Stimulated activated naive CD8-positive, alpha-beta T cell treated with anti-CD3 and anti-CD28 coated beads, Interleukin-15, amount 100 ng/mL, for 72 hours (primary cell): Measurements from ENCODE around the gene COG3.
A peak's percentile ranks its signal among the peaks of the same experiment; 100 is the strongest.
"Not testable (repeated sequence)": the region's sequence is repeated elsewhere in the genome, so short reads cannot be mapped to it uniquely, and the experiment has no call there.

Source experiments
- ATAC-seq: fragments of 150-1000 bp; cut with Tn5 transposase; 2 replicates; pipeline ENCODE4 v1.10.0; 2021; ENCODE audit warnings: mild to moderate bottlenecking, moderate library complexity
- DNase-seq, 2 donors: peaks; one replicate each; pipeline ENCODE4 v3.0.0; 2021 to 2022
- H3K27ac Mint-ChIP-seq, 2 donors: one replicate each; pipeline ENCODE4 v1.8.0; 2022; ENCODE audit warnings: mild to moderate bottlenecking in 2 of 2, mixed read lengths in 2 of 2, moderate library complexity in 2 of 2
- H3K27me3 Mint-ChIP-seq: one replicate; pipeline ENCODE4 v1.8.0; 2022; ENCODE audit warnings: mixed read lengths
- H3K4me1 Mint-ChIP-seq: one replicate; pipeline ENCODE4 v1.8.0; 2022; ENCODE audit warnings: mild to moderate bottlenecking, mixed read lengths
- H3K4me3 Mint-ChIP-seq, 2 donors: one replicate each; pipeline ENCODE4 v1.8.0; 2022; ENCODE audit warnings: mild to moderate bottlenecking in 2 of 2, mixed read lengths in 2 of 2, moderate library complexity in 1 of 2
- H3K9me3 Mint-ChIP-seq, 2 donors: one replicate each; pipeline ENCODE4 v1.8.0; 2022; ENCODE audit warnings: mixed read lengths in 2 of 2

The COG3 gene, protein sequence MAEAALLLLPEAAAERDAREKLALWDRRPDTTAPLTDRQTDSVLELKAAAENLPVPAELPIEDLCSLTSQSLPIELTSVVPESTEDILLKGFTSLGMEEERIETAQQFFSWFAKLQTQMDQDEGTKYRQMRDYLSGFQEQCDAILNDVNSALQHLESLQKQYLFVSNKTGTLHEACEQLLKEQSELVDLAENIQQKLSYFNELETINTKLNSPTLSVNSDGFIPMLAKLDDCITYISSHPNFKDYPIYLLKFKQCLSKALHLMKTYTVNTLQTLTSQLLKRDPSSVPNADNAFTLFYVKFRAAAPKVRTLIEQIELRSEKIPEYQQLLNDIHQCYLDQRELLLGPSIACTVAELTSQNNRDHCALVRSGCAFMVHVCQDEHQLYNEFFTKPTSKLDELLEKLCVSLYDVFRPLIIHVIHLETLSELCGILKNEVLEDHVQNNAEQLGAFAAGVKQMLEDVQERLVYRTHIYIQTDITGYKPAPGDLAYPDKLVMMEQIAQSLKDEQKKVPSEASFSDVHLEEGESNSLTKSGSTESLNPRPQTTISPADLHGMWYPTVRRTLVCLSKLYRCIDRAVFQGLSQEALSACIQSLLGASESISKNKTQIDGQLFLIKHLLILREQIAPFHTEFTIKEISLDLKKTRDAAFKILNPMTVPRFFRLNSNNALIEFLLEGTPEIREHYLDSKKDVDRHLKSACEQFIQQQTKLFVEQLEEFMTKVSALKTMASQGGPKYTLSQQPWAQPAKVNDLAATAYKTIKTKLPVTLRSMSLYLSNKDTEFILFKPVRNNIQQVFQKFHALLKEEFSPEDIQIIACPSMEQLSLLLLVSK

DNA sequence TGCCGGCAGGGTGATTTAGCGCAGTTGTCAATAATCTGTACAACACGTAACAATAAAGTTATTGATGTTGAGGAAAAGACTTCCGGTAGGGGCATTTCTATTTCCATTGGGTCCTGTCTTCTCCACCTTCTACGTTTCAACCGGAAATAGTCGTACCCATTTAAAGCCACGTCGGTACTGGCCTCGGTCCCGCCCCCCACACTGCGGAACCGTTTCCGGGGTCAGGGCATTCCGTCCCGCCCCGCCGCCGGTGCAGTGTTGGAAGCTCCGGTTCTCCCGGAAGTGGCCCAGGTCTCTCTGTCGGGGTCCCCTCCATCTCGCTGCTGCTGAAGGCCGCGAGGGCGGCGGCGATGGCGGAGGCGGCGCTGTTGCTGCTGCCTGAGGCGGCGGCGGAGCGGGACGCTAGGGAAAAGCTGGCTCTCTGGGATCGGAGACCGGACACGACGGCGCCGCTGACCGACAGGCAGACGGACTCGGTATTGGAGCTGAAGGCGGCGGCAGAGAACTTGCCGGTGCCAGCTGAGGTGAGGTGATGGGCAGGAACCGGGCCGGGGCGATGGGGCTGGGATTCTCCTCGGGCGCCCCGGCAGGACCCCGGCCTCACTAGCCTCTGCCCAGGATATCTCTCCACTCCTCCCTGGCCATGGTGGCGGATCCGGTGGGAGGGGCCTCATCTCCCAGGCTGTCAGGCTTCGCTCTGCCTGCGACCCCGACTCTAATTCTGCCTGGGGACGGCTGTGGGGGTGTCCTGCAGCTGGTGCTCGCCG is at the start of gene COG3:
TSS of gene COG3 (plus strand) at position 253 of the 767 bp plus-strand sequence. CDS start at position 351, 98 bp downstream.
- Mint-ChIP-seq H3K9me3 (no peaks in the 10 kb centered on the region), H3K27ac (peak within 1 kb of the TSS; percentile 96 to 99), H3K4me1 (peaks cover 50% of the 10 kb centered on the region), H3K4me3 (peak within 1 kb of the TSS; percentile 89 to 95), H3K27me3 (no peaks in the 10 kb centered on the region)
- ATAC-seq (peak; percentile 98), DNase-seq (peak; percentile 91 to 95)

DNA sequence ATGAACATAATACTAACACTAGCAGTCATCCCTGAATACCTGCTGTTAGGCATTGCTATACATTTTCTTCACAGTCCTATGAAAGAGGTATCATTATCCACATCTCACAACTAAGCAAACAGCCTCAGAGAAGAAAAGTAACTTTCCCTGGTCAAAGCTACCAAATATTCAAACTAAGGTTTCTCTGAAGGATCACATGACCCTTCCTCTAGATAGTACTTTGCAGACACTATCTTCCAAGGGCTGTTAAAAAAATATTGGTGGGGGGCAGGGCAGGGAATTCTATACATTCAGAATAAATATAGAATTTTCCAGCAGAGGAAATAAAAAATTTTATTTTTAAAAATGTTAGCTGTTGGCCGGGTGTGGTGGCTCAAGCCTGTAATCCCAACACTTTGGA is 49.6 kb upstream of the COG3 start:
- no peaks in the 10 kb centered on the region for H3K9me3 Mint-ChIP-seq
- H3K4me3 Mint-ChIP-seq = no peak overlapping the region
- no peak for DNase-seq
- ATAC-seq = no peak
- H3K4me1 Mint-ChIP-seq = peaks cover 33% of the 10 kb centered on the region
- no peak overlapping the region for H3K27ac Mint-ChIP-seq
- no peaks in the 10 kb centered on the region for H3K27me3 Mint-ChIP-seq

DNA sequence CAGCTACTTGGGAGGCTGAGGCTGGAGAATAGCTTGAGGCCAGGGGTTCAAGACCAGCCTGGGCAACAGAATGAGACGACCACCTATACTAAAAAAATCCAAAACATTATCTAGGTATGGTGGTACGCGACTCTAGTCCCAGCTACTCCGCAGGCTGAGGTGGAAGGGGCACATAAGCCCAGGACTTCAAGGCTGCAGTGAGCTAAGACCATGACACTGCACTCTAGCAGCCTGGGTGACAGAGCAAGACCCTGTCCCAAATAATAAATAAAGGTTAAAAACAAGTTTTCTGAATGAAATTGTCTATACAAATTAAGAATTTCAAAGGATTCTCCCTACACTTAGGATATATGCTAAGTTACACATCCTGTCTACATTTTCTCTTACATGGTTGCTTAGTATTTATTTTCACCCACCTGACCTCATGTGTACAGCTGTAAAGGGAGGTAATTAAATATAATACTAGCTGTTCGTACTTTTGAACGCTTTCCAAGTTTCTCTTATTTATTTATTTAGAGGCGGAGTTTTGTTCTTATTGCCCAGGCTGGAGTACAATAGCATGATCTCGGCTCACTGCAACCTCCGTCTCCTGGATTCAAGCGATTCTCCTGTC is 48.1 kb upstream of the COG3 start:
- no peak for DNase-seq
- Mint-ChIP-seq H3K27me3 (no peaks in the 10 kb centered on the region), H3K4me1 (peaks cover 33% of the 10 kb centered on the region), H3K9me3 (no peaks in the 10 kb centered on the region), H3K4me3 (peak overlapping the region; percentile 88 to 93), H3K27ac (peak overlapping the region; percentile 97 to 99)
- ATAC-seq = no peak

DNA sequence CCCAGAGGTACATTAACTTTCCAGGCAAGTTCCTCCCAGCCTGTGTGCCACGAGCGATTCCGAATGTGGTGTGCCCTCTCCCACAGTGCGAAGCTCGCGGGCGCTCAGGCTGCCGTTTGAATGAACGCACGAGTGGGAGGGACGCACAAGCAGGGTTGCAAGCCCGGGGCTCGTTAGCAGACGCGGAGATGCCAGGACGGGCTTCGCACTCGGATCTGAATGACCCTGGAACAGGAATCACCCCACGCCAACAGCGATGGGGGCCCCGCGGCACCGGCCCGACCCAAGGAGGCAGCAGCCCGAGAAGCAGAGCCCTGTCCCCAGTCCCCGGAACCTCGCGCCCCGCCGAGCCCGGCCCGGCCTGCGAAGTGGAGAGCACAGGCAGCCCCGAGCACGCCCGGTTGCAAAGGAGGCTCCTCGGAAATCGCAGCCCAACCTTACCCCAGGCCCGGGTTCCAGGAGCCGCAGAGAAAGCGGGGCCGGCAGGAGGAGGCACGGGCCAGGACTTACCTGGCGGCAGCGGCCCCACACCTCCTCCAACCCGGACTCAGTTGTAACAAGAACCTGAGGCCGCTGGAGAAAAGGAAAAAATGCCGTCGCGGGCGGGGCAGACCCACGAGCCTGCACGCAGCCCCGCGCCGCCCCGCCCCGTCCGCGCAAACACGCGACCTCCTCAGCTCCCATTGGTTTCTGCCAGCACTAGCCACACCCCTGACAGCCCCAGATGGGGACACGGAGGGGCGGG is 46.8 kb upstream of the COG3 start, which contains the start of gene SLC25A30:
TSS of gene SLC25A30 (minus strand) at position 584 of the 745 bp plus-strand sequence. CDS start 6,948 bp downstream, outside the sequence.
- peak; percentile 94 for ATAC-seq
- peaks cover 24% of the 10 kb centered on the region for H3K4me1 Mint-ChIP-seq
- H3K27me3 Mint-ChIP-seq = no peaks in the 10 kb centered on the region
- peak; percentile 88 for DNase-seq
- no peaks in the 10 kb centered on the region for H3K9me3 Mint-ChIP-seq
- peak within 1 kb of the TSS; percentile 97 to 99 for H3K27ac Mint-ChIP-seq
- H3K4me3 Mint-ChIP-seq = peak within 1 kb of the TSS; percentile 88 to 93

DNA sequence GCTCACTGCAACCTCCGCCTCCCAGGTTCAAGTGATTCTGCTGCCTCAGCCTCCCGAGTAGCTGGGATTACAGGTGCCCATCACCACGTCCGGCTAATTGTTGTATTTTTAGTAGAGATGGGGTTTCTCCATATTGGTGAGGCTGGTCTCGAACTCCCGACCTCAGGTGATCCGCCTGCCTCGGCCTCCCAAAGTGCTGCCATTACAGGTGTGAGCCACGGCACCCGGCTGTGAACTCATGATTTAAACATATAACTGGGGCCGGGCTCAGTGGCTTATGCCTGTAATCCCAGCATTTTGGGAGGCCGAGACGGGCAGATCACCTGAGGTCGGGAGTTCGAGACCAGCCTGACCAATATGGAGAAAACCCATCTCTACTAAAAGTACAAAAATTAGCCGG is 45.4 kb upstream of the COG3 start:
- not testable (repeated sequence) for H3K27me3 Mint-ChIP-seq, H3K27ac Mint-ChIP-seq, ATAC-seq, DNase-seq, H3K4me3 Mint-ChIP-seq, H3K9me3 Mint-ChIP-seq
- peaks cover 21% of the 10 kb centered on the region for H3K4me1 Mint-ChIP-seq

DNA sequence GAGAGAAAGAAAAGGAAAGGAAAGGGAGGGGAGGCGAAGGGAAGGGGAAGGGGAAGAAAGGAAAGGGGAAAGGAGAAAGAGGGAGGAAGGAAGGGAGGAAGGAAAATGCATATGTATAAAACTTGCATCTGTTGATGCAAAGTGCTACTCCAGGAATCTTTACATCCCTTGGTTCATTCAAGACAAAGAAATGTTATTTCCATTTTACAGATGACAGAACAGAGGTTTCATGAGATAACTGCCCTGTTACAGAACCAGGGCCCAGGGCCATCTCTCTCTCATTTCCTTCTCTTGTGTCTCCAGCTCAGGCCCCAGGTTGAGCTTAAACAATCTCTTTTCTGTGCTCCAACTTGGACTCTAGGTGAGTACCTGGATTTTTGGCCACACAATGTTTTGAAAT is 44.8 kb upstream of the COG3 start:
- no peaks in the 10 kb centered on the region for H3K27me3 Mint-ChIP-seq
- H3K4me1 Mint-ChIP-seq = peaks cover 15% of the 10 kb centered on the region
- H3K4me3 Mint-ChIP-seq = no peak overlapping the region
- ATAC-seq (no peak), DNase-seq (no peak)
- H3K27ac Mint-ChIP-seq = no peak overlapping the region
- H3K9me3 Mint-ChIP-seq = no peaks in the 10 kb centered on the region

DNA sequence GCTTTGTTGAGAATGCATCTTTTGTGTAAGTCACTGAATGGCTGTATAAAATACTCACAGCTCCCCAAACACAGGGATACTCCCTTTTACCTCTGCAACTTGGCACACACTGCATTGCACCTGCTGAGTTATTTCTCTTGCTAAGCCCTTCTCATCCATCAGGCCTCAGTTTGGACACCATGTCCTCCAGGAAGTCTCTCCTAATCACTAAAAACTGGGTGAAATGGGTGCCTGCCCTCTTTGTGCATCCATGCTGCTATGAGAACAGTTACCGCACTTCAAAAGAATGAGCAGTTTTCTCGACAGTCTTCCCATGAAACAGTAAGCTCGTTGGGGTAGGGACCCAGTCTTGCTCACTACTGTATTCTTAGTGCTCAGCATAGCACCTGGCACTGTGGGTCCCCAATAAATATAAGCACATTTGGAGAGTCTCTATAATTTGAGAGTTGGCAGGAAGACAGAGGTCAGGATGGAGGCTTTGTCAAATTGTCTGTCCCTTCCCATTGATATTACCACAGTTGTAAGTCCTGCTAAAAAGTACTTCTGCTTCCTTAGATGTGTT is 41.9 kb upstream of the COG3 start:
- Mint-ChIP-seq H3K4me1 (peaks cover 6% of the 10 kb centered on the region), H3K4me3 (no peak overlapping the region), H3K27me3 (no peaks in the 10 kb centered on the region), H3K27ac (no peak overlapping the region), H3K9me3 (no peaks in the 10 kb centered on the region)
- no peak for ATAC-seq
- no peak for DNase-seq

DNA sequence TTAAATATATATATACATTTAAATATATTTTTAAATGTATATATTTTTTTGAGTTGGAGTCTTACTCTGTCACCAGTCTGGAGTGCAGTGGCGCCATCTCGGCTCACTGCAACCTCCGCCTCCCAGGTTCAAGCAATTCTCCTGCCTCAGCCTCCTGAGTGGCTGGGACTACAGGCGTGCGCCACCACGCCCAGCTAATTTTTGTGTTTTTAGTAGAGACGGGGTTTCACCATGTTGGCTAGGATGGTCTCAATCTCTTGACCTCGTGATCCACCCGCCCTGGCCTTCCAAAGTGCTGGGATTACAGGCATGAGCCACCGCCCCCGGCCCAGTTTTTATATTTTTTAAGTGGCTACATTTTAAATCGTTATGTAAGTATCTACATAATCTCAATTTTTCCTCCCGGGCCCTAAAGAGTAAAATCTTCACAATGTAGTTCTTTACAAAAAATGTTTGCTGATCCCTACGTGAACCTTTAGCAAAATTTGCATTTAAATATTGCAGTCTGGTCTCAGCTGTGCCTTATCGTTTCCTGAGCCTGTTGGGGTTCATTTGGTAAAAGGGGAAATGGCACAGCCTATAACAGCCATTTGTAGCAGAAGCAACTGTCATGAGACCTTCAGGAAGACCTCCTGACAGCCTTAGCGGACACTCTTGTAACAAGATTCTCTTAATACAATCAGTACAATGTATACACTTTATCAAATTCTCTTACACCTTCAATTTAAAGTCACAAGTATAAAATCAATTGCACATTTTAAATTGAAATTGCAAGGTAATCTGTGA is 38.5 kb upstream of the COG3 start:
- not testable (repeated sequence) for H3K4me3 Mint-ChIP-seq, H3K9me3 Mint-ChIP-seq, DNase-seq, H3K4me1 Mint-ChIP-seq, H3K27ac Mint-ChIP-seq, H3K27me3 Mint-ChIP-seq, ATAC-seq

DNA sequence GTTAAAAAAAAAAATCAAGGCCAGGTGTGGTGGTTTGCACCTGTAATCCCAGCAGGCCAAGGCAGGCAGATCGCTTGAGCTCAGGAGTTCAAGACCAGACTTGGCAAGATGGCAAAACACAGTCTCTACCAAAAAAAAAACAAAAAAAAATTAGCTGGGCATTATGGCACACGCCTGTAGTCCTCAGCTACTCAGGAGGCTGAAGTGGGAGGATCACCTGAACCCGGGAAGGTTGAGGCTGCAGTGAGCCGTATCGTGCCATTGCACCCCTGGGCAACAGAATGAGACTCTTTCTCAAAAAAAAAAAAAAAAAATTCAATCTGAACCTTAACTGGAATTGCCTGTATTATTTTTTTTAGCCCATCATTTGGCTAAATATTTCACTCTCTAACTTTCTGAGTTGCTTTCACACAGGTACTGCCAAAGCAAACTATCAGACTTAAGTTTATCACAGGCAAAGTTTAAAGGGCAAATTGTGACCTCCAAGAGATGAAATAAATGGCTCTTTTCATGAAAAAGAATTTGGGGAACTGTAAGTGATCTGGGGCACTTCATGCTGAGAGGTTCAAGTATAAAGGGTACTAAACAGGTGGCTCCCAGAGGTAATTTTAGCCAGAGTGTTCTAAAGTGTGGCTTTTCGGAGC is 31.9 kb upstream of the COG3 start:
- no peak for DNase-seq
- Mint-ChIP-seq H3K27ac (no peak overlapping the region), H3K4me1 (no peaks in the 10 kb centered on the region), H3K27me3 (no peaks in the 10 kb centered on the region), H3K4me3 (no peak overlapping the region), H3K9me3 (no peaks in the 10 kb centered on the region)
- ATAC-seq = no peak

DNA sequence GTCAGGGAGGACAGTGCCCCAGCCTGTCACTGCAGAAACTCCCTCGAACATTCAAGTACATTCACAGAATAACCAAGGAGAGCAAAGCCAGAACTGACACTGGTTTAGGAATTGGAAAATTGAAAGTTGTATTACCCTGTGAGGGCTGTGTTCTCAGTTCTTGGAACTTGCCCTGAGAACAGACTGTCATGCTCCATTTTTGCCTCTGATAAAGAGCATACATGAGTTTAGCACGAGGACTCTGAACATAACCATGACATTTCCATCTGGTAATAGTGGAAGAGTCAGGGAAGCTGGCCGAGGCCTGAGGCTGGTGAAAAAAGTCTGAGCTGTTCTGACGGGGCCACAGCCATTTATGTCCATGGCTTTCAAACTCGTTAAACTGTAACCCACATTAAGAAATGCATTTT is 31.4 kb upstream of the COG3 start:
- no peaks in the 10 kb centered on the region for H3K4me1 Mint-ChIP-seq
- no peak for ATAC-seq
- DNase-seq = no peak
- no peaks in the 10 kb centered on the region for H3K9me3 Mint-ChIP-seq
- H3K27ac Mint-ChIP-seq = no peak overlapping the region
- H3K4me3 Mint-ChIP-seq = no peak overlapping the region
- H3K27me3 Mint-ChIP-seq = no peaks in the 10 kb centered on the region

DNA sequence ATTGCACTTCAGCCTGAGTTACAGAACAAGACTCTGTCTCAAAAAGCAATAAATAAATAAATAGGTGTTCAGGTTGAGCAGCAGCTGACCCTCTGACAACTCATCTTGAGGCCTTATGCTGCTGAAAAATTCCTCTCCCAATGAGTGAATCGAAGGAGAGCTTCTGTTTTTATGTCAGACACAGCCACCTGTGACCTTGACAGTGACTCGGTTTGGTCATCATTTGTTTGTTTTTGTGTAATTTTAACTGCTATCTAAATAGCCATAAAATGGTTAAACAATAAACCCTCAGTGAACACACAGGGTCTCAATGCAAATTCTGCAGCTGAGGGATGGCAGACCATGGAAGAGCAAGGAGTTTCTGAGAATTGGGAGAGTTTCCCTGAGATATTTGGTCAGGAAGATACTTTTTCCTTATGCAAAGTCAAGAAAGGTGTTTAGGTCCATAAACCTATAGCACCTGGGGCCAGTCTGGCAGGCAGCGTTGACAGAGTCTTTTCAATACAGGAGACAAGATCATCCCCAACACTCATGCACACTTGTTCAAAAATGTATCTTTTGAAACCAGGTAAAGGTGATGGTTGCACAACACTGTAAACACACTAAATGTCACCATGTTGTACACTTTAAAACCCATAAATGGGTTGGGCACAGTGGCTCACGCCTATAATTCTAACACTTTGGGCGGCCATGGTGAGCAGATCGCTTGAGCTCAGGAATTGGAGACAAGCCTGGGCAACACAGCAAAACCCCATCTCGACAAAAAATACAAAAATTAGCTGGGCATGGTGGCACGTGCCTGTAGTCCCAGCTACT is 30.0 kb upstream of the COG3 start:
- Mint-ChIP-seq H3K4me3 (no peak overlapping the region), H3K27ac (no peak overlapping the region), H3K4me1 (no peaks in the 10 kb centered on the region), H3K27me3 (no peaks in the 10 kb centered on the region), H3K9me3 (no peaks in the 10 kb centered on the region)
- no peak for ATAC-seq
- no peak for DNase-seq

DNA sequence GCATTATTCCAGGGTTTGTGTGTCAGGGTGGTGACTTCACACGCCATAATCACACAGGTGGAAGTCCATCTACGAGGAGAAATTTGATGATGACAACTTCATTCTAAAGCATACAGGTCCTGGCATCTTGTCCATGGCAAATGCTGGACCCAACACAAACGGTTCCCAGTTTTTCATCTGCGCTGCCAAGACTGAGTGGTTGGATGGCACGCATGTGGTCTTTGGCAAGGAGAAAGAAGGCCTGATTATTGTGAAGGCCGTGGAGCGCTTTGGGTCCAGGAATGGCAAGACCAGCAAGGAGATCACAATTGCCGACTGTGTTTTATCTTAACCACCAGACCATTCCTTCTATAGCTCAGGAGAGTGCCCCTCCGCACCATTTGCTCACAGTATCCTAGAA is 28.4 kb upstream of the COG3 start:
- ATAC-seq (no peak), DNase-seq (no peak)
- Mint-ChIP-seq H3K27me3 (no peaks in the 10 kb centered on the region), H3K4me1 (peaks cover 5% of the 10 kb centered on the region), H3K9me3 (no peaks in the 10 kb centered on the region), H3K4me3 (no peak overlapping the region), H3K27ac (no peak overlapping the region)

DNA sequence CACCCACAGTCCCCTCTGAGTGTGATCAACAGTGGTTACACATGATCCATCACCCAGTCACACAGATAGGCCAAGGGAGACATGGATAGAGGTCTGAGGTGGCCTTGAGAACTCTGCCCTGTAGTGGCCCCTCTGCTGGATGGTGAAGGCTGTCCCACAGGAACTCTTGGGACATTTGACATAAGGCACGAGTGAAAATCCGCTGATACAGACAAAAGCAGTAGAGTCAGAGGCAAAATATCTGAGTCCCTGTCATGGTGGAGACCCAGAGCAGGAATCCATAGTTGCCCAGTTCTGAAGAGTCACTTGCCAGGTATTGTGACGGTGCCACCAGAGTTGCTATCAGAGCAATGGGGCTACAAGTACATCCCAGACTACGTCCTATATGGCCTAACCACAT is 27.8 kb upstream of the COG3 start:
- ATAC-seq (no peak), DNase-seq (no peak)

More for the DNA sequence above, 27.8 kb upstream of the COG3 start:
- Mint-ChIP-seq H3K9me3 (no peaks in the 10 kb centered on the region), H3K27ac (no peak overlapping the region), H3K27me3 (no peaks in the 10 kb centered on the region), H3K4me3 (no peak overlapping the region), H3K4me1 (peaks cover 11% of the 10 kb centered on the region)
